Astrocyte (in vitro differentiated cells and primary cell): ENCODE measurements around the gene NID2.

Experiments
- CTCF ChIP-seq: IDR thresholded peaks from 2 replicates; pipeline ENCODE4 v1.5.1; 2011; ENCODE audit warnings: low read depth, mild to moderate bottlenecking, inconsistent platforms, low read length, moderate library complexity; ENCODE audit not compliant: insufficient read depth
- EZH2 ChIP-seq: IDR thresholded peaks from 2 replicates; pipeline ENCODE4 v1.6.1; 2012; ENCODE audit warnings: mild to moderate bottlenecking, low read length, inconsistent platforms; ENCODE audit not compliant: insufficient read depth

DNA sequence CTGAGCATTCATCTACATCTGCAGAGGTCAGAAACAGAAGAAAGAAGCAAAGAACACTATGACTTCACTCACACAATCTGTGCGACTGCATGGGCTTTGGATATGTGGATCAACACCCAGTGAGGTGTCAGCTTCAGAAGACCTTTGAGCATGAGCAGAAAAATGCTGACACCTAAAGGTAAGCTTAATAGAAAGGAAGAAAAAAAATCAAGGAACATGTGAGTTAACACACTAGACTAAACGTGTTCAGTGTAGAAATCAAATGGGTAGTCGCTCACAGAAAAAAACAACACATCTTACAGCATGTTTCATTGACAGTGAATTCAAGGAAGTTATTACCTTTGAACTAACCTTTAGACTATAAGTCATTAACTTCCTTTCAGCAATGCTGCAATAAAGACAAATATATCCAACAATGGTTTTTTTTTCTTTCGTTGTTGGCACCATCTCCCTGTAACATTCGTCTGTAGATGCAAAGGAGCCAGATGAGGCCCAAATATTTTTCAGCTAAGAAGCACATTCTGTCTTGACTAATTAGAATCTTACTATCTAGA is 48.6 kb downstream of the NID2 start:
- TF ChIP-seq CTCF (no peak), EZH2 (no peak)
